PC-3 (cell line): ENCODE data around the gene AS3MT. TPM values are rescaled to one million over a fixed set of nuclear protein-coding genes. Genes with fewer than 3 reads are reported as not detected.
"Not testable (repeated sequence)": the region's sequence is repeated elsewhere in the genome, so short reads cannot be mapped to it uniquely, and the experiment has no call there.

Experiments used
- ATAC-seq: fragments of 200-7000 bp; cut with Tn5 transposase; 2 replicates; pipeline ENCODE4 v1.9.1; 2020; ENCODE audit warnings: mild to moderate bottlenecking, moderate library complexity
- BruUV-seq: library from RNA; stranded (reverse); fragments of 400-500 nt; replicated peaks from 2 replicates; lab custom pipeline; 2021; lab: Mats Ljungman, UMichigan
- CTCF ChIA-PET: fragments of 300-600 bp; sonication (Branson Sonifier 250); formaldehyde crosslinking; loops from one replicate; lab custom pipeline; 2022; ENCODE audit warnings: antibody characterized with exemption; lab: Charles Lee
- POLR2A ChIA-PET: fragments of 300-600 bp; sonication (Branson Sonifier 250); formaldehyde crosslinking; loops from one replicate; lab custom pipeline; 2022; ENCODE audit warnings: antibody characterized with exemption; ENCODE audit not compliant: unreplicated experiment; lab: Charles Lee
- DNase-seq: peaks from one replicate; pipeline ENCODE4 v3.0.0-alpha.2; 2015
- H2AFZ ChIP-seq: fragments of 300-600 bp; sonication (generic); 2 replicates; pipeline ENCODE4 v1.6.0; 2016; ENCODE audit warnings: antibody characterized with exemption, low read length
- H3F3A ChIP-seq: fragments of 300-600 bp; sonication (generic); one replicate; pipeline ENCODE4 v1.6.0; 2017; ENCODE audit warnings: antibody characterized with exemption, low read length, control low read depth, mild to moderate bottlenecking; ENCODE audit not compliant: unreplicated experiment
- H3K27ac ChIP-seq: fragments of 300-600 bp; sonication (generic); 2 replicates; pipeline ENCODE4 v1.5.1; 2016; ENCODE audit warnings: mild to moderate bottlenecking, low read length
- H3K27me3 ChIP-seq: fragments of 300-600 bp; sonication (generic); 2 replicates; pipeline ENCODE4 v1.6.1; 2016; ENCODE audit warnings: low read length, mixed read lengths
- H3K36me3 ChIP-seq: fragments of 300-600 bp; sonication (generic); 2 replicates; pipeline ENCODE4 v1.6.1; 2016; ENCODE audit warnings: low read depth, mixed run types, low read length, mixed read lengths
- H3K4me1 ChIP-seq: fragments of 300-600 bp; sonication (generic); 2 replicates; pipeline ENCODE4 v1.5.1; 2016; ENCODE audit warnings: low read length; ENCODE audit not compliant: insufficient read depth
- H3K4me2 ChIP-seq: fragments of 300-600 bp; sonication (generic); 2 replicates; pipeline ENCODE4 v1.6.0; 2016; ENCODE audit warnings: low read length
- H3K4me3 ChIP-seq: fragments of 300-600 bp; sonication (generic); 2 replicates; pipeline ENCODE4 v1.5.1; 2016; ENCODE audit warnings: mild to moderate bottlenecking, low read length, mixed read lengths
- H3K79me2 ChIP-seq: fragments of 300-600 bp; sonication (generic); 2 replicates; pipeline ENCODE4 v1.6.1; 2017; ENCODE audit warnings: low read length, mixed read lengths
- H3K9ac ChIP-seq: fragments of 300-600 bp; sonication (generic); 2 replicates; pipeline ENCODE4 v1.6.0; 2016; ENCODE audit warnings: mild to moderate bottlenecking, low read length
- H3K9me2 ChIP-seq: fragments of 300-600 bp; sonication (generic); replicated peaks from 2 replicates; pipeline ENCODE4 v1.6.1; 2016; ENCODE audit warnings: mixed run types, low read length, mixed read lengths
- H3K9me3 ChIP-seq: fragments of 300-600 bp; sonication (generic); 2 replicates; pipeline ENCODE4 v1.6.1; 2016; ENCODE audit warnings: low read length, mixed read lengths
- H4K20me1 ChIP-seq: fragments of 300-600 bp; sonication (generic); 2 replicates; pipeline ENCODE4 v1.6.1; 2016; ENCODE audit warnings: low read length, mixed read lengths
- EZH2 ChIP-seq: fragments of 300-600 bp; sonication (generic); IDR thresholded peaks from one replicate; pipeline ENCODE4 v1.6.1; 2017; ENCODE audit warnings: antibody characterized with exemption, mild to moderate bottlenecking, low read length; ENCODE audit not compliant: unreplicated experiment
- EZH2phosphoT487 ChIP-seq: fragments of 300-600 bp; sonication (generic); IDR thresholded peaks from 2 replicates; pipeline ENCODE4 v1.6.1; 2018; ENCODE audit warnings: mild to moderate bottlenecking, antibody characterized with exemption, low read length, borderline replicate concordance
- intact Hi-C: fragments of 100-400 bp; cut with micrococcal nuclease; formaldehyde crosslinking; loops from 2 replicates; pipeline ENCODE4 v1.9.0; 2023
- total RNA-seq: library from RNA; depleted of rRNA; stranded (reverse); fragments of >200 nt; gene quantifications from 2 replicates; pipeline ENCODE4 v1.2.3, GENCODE V29; 2014
- TF ChIP-seq, protein P1 (sequence below): fragments of 300-600 bp; sonication (generic); conservative IDR thresholded peaks from 2 replicates; pipeline ENCODE4 v1.5.1; 2017; ENCODE audit warnings: antibody characterized with exemption, low read depth, mild to moderate bottlenecking, low read length

Gene AS3MT
- total RNA-seq, 1 experiment from 2014 or later, result 3.5 TPM

DNA sequence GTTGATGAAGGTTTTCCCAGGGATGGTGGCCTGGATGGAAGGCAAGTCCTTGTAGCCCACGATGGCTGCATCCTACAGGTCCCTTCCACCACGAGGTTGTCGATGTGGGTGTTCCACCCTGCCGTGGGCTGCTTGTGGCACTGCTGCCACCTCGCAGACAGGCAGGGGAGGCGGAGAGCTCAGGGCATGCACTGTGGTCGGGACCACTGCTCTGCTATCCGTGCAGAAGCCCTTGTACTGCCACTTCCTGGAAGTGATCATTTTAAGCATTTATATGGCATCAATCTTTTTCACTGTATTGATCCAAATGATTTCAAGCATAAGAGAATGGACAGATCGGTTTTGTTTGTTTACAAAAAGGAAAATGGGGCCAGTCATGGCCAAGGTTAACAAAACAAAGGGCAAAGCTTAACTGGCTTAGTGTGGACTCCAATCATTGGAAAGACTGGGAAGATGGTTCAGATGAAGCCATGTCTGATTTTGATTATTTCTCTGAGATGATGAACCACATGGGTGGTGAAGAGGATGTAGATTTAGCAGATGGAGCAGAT, 23.8 kb upstream of the AS3MT start:
- Histone ChIP-seq H2AFZ (no peak overlapping the region), H3K9me2 (no peaks in the 10 kb centered on the region), H3K4me1 (no peaks in the 10 kb centered on the region), H4K20me1 (no peaks in the 10 kb centered on the region), H3K4me3 (no peak overlapping the region), H3K27ac (no peak overlapping the region), H3K36me3 (no peaks in the 10 kb centered on the region), H3F3A (no peaks in the 10 kb centered on the region), H3K9me3 (no peaks in the 10 kb centered on the region), H3K4me2 (no peak overlapping the region), H3K79me2 (no peaks in the 10 kb centered on the region), H3K27me3 (no peaks in the 10 kb centered on the region), H3K9ac (no peak overlapping the region)
- ATAC-seq (no peak), DNase-seq (no peak)
- ChIA-PET CTCF (no interaction called here), POLR2A (no interaction called here)
- intact Hi-C loops, result no loop called here
- no TSS peak for BruUV-seq
- TF ChIP-seq EZH2 (no peak), EZH2phosphoT487 (no peak)
- TF ChIP-seq, protein P1, sequence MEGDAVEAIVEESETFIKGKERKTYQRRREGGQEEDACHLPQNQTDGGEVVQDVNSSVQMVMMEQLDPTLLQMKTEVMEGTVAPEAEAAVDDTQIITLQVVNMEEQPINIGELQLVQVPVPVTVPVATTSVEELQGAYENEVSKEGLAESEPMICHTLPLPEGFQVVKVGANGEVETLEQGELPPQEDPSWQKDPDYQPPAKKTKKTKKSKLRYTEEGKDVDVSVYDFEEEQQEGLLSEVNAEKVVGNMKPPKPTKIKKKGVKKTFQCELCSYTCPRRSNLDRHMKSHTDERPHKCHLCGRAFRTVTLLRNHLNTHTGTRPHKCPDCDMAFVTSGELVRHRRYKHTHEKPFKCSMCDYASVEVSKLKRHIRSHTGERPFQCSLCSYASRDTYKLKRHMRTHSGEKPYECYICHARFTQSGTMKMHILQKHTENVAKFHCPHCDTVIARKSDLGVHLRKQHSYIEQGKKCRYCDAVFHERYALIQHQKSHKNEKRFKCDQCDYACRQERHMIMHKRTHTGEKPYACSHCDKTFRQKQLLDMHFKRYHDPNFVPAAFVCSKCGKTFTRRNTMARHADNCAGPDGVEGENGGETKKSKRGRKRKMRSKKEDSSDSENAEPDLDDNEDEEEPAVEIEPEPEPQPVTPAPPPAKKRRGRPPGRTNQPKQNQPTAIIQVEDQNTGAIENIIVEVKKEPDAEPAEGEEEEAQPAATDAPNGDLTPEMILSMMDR, result no peak

DNA sequence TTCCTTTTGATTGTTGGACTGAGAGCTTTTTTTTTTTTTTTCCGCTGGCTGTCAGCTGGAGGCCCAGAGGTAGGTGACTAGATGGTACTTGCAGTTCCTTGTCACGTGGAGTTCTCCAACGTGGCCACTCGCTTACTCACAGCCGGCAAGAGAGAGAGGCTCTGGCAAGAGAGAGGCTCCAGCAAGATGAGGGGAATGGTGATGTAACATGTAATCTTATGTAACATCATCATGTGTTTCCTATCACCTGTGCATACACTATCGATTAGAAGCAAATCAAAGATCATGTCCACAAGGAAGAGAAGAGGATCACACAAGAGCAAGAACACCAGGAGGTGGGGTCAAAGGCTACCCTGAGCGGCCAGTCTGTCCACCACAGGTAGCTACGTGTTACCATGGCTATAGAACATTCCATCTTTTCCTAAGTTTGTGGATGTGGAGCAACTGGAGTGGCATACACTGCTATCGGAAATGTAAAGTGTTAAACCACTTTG, 19.2 kb upstream of the AS3MT start:
- Histone ChIP-seq H3K4me3 (no peak overlapping the region), H3K9me2 (no peaks in the 10 kb centered on the region), H3K4me2 (no peak overlapping the region), H3K36me3 (no peaks in the 10 kb centered on the region), H3K79me2 (peaks cover 2% of the 10 kb centered on the region; the same call in 1 of the 2 replicates), H4K20me1 (no peaks in the 10 kb centered on the region), H3K9ac (no peak overlapping the region), H3K27me3 (no peaks in the 10 kb centered on the region), H3K9me3 (no peaks in the 10 kb centered on the region), H3F3A (no peaks in the 10 kb centered on the region), H2AFZ (no peak overlapping the region), H3K27ac (no peak overlapping the region), H3K4me1 (no peaks in the 10 kb centered on the region; the same call in 1 of the 2 replicates)
- ATAC-seq (no peak), DNase-seq (no peak)
- TF ChIP-seq, protein P1, result no peak
- no peak for TF ChIP-seq EZH2
- no TSS peak for BruUV-seq
- ChIA-PET POLR2A (no interaction called here), CTCF (no interaction called here)
- intact Hi-C loops, result no loop called here

DNA sequence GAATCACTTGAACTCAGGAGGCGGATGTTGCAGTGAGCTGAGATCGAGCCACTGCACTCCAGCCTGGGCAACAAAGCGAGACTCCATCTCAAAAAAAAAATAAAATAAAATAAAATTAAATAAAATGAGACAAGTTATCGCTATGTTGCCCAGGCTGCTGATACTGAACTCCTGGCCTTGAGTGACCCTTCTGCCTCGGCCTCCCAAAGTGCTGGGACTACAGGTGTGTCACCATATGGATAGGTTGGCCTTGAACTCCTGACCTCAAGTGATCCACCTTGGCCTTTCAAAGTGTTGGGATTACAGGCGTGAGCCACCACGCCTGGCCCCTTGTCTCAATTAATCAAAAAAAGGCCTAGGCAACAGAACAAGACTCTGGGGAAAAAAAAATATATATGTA, 16.0 kb upstream of the AS3MT start:
- not testable (repeated sequence) for H3K4me2 ChIP-seq, BruUV-seq

DNA sequence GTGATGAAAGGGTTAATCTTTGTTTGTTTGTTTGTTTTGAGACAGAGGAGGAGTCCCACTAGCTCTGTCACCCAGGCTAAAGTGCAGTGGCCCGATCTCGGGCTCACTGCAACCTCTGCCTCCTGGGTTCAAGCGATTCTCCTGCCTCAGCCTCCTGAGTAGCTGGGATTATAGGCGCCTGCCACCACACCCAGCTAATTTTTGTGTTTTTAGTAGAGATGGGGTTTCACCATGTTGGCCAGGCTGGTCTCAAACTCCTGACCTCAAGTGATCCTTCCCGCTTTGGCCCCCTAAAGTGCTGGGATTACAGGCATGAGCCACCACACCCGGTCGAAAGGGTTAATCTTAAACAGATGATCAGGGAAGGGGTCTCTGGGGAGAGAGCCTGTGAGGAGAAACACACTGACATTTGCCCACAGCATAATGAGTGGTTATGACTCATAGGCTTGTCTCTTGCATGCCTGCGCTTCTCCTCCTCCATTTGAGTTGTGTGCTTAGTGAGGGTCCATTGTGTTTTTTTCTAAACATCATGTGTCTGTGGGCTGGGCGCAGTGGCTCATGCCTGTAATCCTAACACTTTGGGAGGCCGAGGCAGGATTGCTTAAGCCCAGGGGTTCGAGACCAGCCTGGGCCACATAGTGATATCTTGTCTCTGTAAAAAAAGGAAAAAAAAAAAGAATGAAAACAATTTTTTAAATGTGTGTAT, 13.4 kb upstream of the AS3MT start:
- intact Hi-C loops, H3K4me1 ChIP-seq, H3K9ac ChIP-seq, H3F3A ChIP-seq, H4K20me1 ChIP-seq, H3K27me3 ChIP-seq, H3K9me3 ChIP-seq, H3K4me3 ChIP-seq, H3K27ac ChIP-seq, POLR2A ChIA-PET, CTCF ChIA-PET, BruUV-seq, H3K36me3 ChIP-seq, H2AFZ ChIP-seq, H3K9me2 ChIP-seq: not testable (repeated sequence)
- ATAC-seq, result peak; percentile 25; the same call in 1 of the 2 replicates
- DNase-seq, result peak; percentile 55
- Histone ChIP-seq H3K4me2 (peak overlapping the region; percentile 49; the same call in 1 of the 2 replicates), H3K79me2 (peaks cover 22% of the 10 kb centered on the region)

More for the DNA sequence above, 16.0 kb upstream of the AS3MT start:
- DNase-seq, H3K4me1 ChIP-seq, H3K27me3 ChIP-seq, H3K27ac ChIP-seq, POLR2A ChIA-PET, H2AFZ ChIP-seq, H3K9me2 ChIP-seq, H4K20me1 ChIP-seq, H3K9ac ChIP-seq, ATAC-seq, H3F3A ChIP-seq, CTCF ChIA-PET, intact Hi-C loops, H3K9me3 ChIP-seq, H3K36me3 ChIP-seq, H3K4me3 ChIP-seq: not testable (repeated sequence)
- peaks cover 22% of the 10 kb centered on the region for H3K79me2 ChIP-seq
